ENCODE measurements around the gene RAB3D.
"Not testable (repeated sequence)": the region's sequence is repeated elsewhere in the genome, so short reads cannot be mapped to it uniquely, and the experiment has no call there.

Gene RAB3D, protein sequence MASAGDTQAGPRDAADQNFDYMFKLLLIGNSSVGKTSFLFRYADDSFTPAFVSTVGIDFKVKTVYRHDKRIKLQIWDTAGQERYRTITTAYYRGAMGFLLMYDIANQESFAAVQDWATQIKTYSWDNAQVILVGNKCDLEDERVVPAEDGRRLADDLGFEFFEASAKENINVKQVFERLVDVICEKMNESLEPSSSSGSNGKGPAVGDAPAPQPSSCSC

DNA sequence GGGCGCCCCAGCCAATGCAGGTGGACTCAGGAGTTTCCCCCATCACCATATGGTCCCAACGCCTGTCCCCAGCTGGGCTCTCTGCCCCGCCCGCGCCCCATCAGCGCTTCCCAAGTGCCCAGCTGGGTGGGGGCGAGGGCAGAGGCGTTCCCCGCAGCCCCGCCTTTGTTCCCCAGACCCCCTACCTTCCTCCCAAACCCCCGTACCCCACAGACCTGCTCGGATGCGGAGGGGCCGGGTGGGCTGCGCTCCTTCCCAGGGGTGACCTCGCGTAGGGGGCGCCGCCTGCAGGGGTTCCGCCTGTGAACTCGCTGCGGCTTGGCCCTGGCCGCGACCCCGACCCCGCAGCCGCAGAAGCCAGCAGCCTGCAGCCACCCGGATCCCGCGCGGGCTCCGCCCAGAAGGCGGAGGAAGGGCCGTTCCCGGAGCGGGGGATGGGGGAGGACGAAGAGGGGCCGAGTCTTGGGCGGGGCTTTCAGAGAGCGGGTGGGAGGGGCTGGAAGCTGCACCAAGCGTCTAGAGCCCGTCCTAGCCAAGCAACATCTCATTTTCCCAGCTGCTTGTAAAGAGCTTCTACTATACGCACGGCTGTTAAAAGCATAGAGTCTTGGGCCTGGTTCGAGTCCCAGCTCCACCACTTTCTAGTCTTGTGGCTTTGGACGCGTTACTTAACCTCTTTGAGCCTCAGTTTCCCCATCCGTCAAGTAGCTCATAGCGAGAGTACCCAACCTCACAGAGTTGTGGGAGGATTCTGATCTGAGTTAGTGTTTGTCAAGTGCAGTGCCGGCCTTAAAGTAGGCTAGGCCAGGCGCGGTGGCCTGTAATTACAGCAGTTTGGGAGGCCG is at the start of gene RAB3D:
Gene RAB3D (minus strand): TSS at position 404 of the 845 bp plus-strand sequence. CDS start 2,258 bp downstream, outside the sequence.
- DNase-seq = peak; percentile 93

DNA sequence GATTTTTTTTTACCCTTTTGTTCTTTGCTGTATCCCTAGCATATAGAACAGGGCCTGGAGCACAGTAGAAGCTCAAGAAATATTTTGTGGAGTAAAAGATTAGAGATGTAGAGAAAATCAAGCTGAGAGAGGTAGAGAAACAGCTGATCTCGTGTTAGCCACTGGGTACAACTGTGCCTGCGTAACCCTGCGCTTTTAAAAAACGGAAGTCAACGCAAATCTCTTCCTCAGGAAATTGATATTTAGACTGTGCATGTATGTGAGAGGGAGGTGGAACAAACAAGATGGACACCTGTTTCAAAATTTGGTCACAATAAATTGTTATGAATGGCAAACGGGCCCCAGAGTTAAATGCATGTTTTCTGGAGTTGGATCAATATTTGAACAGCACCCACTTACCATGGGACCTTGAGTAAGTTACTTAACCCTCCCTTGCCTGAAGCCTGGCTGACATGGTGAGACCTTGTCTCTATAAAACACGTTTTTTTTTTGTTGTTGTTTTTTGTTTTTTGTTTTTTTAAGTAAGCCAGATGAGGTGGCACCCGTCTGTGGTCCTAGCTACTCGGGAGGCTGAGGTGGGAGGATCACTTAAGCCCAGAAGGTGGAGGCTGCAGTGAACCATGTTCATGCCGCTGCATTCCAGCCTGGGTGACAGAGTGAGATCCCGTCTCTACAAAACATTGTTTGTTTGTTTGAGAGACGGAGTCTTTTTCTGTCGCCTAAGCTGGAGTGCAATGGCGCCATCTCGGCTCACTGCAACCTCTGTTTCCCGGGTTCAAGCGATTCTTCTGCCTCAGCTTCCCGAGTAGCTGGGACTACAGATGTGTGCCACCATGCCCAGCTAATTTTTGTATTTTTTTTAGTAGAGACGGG is 47.9 kb upstream of the RAB3D start:
- DNase-seq = no peak

DNA sequence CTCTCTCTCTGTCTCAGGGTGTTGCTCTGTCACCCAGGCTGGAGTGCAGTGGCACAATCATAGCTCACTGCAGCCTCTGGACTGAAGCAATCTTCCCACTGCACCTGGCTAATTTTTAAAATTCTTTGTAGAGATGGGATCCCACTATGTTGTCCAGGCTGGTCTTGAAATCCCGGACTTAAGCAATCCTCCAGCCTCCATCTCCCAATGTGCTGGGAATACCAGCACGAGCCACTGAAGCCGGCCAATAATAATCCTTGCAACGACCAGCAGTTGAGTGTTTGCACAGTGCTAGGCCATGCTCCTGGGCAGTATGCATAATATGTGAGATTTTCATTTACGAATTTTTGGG is 45.3 kb upstream of the RAB3D start:
- no peak for DNase-seq

DNA sequence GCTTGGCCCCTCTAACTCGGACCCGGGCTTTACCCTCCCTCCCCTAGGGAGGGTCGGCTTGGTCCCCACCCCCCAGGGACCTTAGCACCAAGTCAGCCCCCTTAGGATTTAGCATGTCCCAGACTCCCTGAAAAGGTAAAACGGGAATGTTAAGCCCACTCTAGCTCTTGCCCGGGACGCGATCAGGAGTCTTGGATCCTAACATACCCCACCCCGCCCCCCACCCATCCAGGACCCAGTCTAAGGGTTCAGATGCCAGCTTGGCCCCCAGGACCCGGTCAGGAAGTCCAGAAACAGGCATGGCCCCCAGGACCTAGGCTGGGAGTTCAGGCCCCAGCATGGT is 44.2 kb upstream of the RAB3D start:
- no peak for DNase-seq

DNA sequence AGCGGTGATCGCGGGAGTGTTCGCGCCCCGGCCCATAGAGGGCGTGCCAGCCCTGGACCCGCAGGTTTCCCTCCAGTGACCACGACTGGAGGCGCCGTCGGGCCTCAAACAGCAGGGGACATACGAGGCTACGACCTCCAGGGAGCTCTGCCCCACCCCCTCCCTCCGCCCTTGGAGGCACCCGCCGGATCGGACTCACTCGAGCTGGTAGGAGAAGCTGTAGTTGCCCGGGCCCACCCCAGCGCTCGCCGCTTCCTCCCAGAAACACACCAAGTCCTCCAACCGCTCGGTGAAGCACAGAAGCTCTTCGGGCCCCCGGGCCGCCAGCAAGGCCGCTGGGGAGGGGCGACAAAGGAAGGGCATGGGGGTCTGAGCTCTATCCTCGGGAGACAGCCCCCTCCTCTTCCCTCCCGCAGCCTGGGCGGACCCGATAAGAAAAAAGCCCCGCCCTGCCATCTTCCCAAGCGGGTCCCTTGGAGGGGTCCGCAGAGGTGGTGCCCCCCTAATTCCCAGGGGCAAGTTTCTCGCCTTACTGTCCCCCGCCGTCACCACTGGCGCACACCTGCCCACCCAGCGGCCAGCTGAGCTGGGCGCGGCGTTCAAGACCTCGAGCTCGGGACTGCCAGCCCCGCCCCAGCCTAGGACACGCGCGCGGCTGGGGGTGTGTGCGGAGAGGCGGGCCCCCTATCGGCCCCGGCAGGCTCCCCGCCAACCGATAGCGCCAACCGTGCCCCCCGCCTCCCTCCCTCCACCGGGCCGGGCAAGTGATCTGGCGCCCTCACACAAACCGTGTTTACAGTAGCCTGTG is 43.6 kb upstream of the RAB3D start:
- peak; percentile 63 for DNase-seq

DNA sequence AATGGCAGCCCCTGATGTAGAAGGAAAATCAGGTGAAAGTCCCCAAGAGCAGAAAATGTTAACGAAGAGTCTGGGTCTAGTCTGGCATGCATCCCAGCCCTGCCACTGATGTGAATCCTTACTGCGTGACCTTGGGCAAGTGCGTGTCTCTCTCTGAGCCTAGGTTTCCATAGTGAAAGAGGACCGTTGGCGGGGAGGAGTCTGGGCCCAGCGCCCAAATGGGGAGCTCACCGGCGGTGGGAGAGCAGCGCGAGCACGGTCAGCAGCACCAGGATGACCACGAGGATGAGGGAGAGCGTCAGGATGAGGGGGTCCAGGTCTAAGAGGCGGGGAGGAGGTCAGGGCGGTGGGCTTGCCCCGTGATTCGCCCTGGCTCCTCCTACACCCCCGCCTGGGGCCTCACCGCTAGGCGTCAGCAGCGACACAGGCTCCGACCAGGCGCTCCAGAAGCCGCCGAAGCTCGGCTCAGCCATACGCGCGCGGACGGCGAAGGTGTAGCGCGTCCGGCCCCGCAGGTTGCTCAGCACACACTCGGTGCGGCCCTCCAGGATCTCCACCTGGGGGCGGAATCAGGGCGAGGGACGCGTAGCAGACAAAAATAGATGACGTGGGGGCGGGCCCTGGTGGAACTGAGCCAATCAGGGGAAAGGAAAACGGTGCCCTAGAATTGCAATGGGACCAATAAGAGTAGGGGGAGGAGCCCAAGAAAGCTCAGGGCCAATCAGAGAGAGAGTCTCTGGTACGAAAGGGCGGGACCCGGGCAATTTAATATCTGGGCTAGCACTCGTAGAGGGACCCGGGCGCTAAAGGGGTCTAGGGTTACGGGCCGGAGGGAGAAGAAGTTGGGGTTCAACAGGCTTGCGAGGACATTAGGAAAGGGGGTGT is 41.4 kb upstream of the RAB3D start:
- DNase-seq = peak; percentile 91

DNA sequence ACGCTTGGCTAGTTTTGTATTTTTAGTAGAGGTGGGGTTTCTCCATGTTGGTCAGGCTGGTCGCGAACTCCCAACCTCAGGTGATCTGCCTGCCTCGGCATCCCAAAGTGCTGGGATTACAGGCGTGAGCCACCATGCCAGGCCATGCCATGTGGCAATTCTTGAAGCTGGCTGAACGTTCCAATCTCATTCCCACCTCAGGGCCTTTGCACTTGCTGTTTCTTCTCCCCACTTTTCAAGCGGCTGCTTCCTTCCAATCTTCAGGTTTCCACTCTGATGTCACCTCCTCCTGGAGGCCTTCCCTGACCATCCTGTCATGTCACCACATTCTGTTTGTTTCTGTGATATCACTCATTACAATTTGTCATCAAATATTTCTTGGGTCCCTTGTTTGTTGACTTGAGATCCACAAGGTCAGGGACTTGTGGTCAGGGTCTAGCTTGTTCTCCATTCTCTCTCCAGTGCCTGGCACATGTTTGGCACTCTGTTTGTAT is 40.4 kb upstream of the RAB3D start:
- no peak for DNase-seq

DNA sequence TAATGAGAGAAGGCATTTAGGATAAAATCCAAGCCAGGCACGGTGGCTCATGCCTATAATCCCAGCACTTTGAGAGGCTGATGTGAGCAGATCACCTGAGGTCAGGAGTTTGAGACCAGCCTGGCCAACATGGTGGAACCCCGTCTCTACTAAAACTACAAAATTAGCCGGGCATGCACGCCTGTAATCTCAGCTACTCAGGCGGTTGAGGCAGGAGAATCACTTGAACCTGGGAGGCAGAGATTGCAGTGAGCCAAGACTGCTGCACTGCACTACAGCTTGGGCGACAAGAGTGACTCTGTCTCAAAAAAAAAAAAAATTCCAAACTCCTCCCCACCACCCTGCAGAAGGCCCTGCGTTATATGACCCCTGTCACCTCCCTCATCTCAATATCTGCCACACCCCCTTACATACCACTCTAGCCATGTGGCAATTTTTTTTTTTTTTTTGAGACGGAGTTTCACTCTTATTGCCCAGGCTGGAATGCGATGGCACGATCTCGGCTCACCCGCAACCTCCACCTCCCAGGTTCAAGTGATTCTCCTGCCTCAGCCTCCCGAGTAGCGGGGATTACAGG is 39.9 kb upstream of the RAB3D start:
- DNase-seq = not testable (repeated sequence)

DNA sequence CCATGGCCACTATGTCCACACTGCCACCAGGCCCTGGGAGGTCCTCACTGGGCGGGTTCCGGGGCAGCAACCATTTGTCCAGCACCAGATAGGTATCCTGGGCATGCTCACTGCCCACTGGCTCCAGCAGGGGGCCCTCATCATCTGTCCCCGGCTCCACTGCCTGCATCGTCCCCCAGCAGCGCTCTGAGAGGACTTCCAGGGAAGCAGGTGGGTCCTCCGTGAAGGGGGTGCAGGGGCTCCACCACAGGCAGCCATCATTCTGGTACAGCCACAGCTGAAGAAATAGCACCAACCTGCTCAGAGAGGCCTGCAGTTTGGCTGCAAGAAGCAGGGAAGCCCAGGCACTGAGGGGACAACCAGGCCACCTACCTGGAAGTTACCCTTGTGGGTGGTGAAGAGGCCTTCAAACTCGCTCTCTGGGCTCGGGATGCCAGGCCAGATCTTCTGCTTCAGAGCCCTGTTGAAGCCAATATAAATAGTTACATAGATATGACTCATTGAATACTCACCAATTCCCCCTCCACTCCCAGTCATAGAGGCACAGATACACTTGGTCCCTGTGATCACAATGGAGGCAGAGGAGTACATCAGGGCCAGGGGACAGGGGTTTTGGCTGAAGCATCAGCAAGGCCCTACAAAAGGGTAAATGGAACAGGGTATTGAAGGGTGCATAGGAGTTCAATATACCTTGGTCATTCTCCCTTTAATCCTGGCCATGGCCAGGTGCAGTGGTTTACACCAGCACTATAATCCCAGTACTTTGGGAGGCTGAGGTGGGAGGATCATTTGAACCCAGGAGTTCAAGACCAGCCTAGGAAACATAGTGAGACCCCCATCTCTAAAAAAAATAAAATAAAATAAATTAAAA is 39.1 kb upstream of the RAB3D start:
- peak; percentile 44 for DNase-seq

DNA sequence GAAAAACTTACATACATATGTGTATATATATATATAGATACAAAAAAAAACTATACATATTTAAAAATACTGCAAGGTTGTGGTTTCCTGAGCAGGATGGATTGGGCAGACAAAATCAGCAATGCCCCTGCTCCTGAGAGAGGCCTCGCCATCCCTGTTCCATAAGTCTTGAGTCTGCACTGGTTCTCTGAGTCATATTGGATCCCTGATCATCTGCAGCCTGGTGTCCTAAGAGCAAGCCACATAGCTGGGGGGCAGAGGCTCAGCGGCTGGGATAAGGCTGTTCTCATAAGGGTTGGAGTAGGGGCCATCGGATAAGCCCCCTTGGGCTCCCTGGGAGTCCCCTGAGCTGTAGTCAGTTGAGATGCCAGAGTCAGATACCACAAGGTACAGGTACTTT is 38.3 kb upstream of the RAB3D start:
- DNase-seq = no peak

DNA sequence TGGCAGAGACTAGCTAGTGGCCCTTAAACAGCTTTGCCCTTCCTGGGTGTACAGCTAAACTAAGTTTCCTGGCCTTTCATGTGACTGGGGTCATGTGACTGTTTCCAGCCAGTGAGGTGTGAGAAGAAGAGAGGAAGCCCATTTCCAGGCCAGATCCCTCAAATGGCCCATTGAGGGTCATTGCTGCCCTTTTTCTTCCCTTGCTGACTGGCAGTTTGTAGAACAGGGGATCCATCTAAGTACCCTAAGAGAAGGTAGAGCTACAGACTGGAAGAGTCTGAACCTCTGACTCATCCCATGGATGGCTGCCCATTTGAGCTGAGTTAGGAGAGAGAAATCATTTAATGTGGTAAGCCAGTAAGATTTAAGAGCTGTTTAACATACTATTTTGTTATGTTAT is 37.8 kb upstream of the RAB3D start:
- no peak for DNase-seq

DNA sequence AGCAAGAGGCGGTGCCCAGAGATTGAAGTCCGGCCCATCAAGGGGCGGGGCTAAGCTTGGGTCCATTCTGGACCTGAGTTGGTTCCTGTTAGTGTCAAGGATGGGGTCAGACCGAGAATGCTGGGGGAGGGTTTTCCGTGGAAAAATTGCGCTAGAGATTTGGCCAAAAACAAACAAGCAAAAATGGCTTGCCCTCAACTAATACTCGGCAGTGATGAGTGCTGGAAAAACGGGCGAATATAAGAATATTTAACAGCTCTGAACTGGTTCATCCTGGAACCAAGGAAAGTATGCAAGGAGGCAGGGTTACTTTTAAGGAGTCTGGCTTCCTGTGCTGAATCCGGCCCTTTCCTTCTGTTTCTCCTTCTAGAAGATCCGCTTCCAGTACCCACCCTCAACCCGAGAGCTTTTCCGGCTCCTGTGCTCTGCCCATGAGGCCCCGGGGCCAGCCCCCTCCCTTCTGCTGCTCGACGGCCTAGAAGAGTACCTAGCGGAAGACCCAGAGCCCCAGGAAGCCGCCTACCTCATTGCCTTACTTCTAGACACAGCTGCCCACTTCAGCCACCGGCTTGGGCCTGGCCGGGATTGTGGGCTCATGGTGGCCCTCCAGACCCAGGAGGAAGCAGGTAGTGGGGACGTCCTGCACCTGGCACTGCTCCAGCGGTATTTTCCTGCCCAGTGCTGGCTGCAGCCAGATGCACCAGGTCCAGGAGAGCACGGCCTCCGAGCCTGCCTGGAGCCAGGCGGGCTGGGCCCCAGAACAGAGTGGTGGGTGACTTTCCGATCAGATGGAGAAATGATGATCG is 35.9 kb upstream of the RAB3D start:
- peak; percentile 17 for DNase-seq

DNA sequence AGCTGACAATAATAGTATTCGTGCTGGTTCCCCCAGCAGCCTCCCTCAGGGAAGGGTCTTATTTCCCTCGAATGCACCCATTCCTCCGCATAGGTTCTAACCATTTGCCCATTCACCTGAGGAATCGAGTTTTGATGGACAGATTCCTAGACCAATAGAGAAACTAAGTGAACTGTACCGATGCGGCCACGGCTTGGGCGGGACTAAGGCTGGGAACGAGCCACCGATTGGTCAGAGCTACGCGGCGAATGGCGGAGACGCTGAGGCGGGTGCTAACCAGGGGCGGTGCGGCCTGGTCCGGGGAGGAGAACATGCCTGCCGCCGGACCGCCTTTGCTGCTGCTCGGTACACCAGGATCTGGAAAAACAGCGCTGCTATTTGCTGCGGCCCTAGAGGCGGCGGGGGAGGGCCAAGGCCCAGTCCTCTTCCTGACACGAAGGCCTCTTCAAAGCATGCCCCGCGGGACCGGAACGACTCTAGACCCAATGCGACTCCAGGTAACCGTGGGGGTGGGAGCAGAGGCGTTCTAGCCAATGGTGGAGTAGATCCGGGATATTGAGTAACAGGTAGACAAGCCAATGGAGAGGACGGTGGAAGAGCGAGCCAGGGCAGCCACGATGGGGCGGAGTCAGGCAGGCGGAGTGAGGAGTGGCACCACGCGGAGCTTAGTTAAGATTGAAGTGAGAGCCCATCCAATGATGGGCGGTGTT is 35.1 kb upstream of the RAB3D start, which contains the start of gene SWSAP1:
Gene SWSAP1 (plus strand): TSS at position 234 of the 710 bp plus-strand sequence. CDS start 15 bp downstream, at position 249.
- DNase-seq = peak; percentile 99

DNA sequence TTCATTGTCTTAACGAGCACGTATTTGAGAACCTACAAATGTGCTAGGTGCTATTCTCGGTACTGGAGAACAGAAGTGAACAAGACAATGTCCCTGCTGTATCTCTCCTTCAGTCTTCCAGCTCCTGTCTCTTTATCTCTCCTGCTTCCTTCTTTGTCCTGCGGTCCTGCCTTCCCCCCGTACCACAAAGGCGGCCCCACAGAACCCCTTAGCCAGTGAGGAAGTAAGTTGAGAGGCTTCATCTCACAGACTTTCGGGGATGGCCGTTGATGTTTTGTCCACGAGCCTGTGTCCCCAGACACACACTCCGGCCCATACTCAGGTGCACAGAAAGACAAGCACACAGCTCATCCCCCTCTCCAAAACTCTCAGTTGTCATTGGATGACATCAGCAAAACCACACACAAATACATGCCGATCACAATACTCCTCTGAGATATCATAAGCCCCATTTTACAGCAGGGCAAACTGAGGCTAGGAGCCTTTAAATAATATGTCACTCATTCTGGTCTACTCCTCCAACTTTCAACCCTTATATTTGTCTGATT is 34.5 kb upstream of the RAB3D start:
- DNase-seq = no peak

DNA sequence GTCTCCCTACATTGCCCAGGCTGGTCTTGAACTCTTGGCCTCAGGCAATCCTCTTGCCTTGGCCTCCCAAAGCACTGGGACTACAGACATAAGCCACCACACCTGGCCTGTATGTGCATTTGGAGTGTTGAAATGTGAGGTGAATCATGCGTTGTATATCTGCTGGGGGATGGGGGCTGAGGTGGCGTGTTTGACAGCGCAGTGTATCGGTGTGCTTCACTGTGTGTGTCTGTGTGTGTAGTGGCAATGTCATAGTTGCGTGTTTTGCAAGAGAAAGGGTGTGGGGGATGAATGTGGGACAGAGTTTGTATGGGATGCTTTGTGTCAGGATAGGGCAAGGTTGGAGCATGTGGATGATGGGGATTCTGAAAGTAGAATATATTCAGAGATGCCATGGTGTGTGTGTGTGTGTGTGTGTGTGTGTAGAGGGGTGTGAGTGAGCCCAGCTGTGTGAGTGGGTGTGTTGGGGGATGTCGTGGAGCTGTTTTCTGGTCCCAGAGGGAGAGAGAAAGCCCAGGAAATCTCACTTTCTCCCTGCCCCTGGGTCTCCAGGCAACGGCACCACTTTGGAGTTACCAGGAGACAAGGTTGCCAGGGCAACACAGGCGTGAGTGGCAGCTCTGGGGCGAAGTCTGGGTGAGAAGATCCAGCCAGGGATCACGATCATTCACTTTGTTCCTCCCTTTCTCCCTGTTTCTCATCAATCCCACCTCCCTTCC is 33.9 kb upstream of the RAB3D start:
- peak; percentile 87 for DNase-seq

DNA sequence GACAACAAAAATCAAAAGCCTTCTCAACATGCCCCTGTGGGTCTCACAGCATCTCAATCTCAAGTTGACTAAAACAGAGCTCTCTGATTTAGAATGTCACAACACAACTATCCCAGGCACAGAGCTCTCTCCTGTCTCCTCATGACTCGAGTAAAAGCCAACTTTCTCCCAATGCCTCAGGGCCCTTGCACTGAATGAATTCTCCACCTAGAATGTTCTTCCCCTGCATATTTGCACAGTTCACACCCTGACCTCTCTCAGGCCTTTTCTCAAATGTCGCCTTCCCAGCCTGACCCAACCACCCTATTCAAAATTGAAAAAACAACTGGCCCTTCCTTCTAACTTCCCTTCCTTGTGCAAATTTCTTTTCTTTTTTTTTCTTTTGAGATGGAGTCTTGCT is 31.3 kb upstream of the RAB3D start:
- DNase-seq = no peak

DNA sequence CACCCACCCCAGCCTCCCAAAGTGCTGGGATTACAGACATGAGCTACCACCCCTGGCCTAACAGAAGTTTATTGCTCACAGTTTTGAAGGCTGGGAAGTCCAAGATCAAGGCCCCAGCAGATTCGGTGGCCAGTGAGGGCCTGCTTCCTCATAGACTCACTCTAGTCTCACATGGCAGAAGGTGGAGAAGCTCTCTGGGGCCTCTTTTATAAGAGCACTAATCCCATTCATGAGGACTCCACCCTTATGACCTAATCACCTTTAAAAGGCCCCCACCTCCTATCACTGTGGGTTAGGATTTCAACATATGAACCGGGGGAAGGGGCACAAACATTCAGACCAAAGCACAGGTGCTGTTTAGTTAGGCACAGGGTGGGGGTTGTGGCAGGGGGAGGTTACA is 28.1 kb upstream of the RAB3D start:
- no peak for DNase-seq
